ENCODE measurements around the gene TNRC6C.
"Not testable (repeated sequence)": the region's sequence is repeated elsewhere in the genome, so short reads cannot be mapped to it uniquely, and the experiment has no call there.

TNRC6C gene

DNA sequence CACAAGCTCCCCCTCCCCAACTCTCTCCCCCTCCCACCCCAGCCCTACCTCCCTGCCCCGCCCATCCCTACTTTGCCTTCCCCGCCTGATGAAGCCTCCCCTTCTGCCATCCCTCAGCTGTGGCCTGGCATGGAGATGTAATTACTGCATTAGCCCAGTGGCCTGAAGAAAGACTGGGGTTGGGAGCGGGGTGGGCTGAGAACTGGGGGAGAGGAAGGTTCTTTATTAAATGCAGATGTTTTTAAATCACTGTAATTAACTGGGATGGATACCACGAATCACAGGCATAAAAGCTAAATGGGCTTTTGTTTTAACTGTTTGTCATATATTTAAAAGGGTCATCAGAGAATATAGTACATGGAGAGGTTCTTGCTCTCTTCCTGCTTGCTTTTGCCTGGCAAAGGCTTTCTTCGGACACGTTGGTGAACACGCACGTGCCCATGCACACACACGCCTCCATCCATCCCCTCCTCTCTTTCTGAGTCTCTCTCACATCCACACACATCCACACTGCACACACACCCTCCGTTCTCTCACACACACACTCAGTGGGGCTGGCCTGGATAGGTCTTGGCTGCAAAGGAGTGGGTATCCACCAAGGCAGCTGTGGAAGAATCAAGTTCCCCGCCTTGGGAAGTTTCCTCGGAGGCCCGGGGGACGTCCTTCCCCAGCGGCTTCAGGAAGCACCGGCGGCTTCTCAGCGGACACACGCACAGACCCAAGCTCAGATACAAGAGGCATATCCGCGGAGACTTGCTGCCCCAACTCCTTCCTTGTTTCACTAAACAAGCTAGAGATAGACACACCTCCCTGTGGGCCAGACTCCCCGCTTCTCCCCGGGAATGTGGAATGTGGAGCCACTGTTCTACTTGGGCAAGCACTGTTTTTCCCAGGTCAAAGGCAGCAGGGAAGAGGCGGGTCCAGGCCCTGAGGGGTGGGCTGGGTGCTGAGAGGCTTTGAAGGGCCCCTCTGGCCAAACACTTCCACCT lies 27.4 kb upstream of the TNRC6C start:
- no peak for DNase-seq

DNA sequence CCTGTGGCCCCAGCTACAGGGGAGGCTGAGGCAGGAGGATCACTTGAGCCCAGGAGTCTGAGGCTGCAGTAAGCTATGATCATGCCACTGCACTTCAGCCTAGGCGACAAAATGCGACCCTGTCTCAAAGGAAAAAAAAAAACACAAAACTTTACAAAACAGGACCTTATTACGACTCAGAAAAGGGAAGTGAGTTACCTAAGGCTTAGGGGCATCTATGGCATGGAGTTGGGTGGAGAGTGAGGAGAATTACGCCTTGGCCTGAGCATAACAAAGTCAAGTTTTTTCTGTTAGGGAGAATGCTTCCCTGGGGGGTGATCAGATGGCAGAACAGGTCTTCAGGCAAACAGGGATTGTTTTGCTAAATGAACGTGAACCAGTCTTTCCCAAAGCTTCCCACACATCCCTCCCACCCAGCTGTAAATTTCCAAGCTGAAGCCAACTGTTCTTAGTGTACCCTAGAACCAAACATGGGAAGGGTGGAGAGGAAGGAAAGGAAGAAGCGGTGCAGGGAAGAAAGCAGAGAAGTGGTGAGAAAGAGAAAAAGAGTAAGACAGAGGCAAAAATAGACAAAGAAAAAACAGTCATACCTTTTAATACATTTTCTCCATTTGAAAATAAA lies 24.6 kb upstream of the TNRC6C start:
- DNase-seq: no peak

DNA sequence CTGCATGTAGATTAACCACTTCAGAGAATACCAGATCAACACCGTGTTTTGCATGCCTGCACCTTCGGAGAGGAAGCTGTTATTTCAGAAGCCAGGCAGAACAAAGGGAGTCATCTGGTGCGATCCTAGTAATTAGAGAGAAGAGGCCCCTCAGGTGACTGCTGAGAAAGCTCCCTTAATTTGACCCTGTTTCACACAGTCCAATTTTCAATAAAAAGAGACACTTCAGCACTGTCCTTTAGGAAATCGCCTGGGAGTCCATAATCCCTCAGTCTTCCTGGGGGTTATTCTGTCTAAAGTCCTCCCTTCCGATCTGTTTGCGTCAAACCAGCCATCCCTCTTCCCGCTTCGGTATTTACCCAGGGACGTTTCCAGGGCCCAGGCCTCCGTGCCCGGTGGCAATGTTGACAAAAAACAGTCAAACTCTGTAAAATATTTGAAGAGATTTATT lies 23.4 kb upstream of the TNRC6C start:
- DNase-seq: no peak

DNA sequence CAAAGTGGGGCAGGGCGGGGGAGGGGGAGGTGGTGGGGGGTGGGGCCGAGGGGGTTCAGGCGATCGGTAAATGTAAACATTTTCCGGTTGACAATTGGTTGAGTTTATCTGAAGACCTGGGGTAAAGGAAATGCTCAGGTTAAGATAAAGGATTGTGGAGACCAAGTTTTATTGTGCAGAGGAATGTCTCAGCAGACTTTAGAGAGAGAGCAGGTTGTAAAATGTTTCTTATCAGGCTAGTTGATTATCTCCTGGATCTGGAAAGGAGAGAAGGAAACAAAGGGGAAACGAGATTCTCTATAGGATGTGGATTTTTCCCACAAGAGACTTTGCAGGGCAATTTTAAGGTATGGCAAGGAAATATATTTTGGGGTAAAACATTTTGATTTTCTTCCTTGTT lies 22.8 kb upstream of the TNRC6C start:
- not testable (repeated sequence) for DNase-seq

DNA sequence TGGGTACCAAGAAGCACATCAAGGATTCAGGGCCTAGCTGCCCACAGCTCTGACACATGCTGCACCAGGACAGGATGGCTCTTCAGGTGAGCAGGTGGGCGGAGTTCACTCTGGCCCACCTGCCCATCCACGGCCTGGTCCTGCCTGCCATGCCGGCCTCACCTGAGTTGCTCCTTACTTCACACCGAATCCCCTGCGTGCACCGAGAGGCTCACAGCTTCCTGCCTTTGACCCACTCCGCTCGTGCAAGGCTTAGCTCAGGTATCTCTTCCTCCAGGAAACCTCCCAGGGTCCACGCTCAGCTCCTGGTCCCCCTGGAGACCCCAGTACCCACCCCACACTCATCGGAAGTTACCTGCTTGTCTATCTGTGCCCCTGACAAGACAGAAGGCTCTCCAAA lies 21.6 kb upstream of the TNRC6C start:
- DNase-seq: no peak

DNA sequence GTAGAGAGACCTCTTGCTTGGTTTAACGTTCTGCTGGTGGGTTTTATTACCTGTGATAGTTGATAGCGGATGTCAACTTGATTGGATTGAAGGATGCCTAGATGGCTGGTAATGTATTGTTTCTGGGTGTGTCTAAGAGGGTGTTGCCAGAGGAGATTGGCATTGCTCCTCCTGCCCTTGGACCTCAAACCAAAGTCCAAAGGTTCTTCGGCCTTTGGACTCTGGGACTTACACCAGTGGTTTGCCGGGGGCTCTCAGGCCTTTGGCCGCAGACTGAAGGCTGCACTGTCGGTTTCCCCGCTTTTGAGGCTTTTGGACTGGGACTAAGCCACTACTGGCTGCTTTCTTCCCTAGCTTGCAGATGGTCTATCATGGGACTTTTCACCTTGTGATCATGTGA lies 17.5 kb upstream of the TNRC6C start:
- DNase-seq: no peak

DNA sequence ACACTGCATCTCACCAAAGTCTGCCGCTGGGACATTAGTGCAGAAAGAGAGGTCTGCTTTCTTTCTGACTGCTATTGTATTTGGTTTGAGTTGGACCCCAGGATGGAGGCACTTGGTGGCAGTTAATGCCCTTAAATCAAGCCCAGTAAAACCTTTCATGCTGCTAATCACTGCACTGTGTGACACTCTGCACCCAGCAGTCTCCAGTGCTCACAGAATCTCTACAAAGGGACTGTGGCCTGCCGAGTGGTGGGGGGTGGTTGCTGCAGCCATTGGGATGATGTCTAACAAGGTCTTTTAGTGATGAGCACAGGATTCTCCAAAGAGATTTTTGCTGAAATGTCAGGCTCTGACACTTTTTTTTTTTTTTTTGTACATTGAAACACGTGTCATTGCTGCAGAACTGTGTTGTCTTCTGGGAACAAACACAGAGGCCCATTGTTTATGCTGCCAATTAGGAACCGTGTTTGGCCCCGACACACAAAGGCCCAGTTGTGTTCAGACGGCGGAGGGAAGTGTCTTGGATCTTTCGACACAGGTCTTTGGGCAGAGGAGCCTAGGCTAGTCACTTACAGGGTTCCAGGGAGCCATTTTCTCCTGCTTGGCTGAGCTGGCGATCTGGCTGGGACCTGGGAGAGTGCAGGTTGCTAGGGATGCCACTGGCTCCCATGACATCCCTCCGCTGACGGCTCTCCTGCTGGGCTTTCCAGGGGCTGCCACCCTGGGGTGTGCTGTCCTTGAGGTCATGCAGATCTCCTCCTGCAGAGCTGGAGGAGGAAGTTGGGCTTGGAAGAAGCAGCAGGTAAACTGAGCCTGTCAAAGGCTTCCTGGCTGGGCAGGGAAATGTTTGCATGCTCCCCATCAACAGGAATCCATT lies 16.2 kb upstream of the TNRC6C start:
- DNase-seq: peak in 55 of 56 donors; percentile 38 to 92 (median 79)

DNA sequence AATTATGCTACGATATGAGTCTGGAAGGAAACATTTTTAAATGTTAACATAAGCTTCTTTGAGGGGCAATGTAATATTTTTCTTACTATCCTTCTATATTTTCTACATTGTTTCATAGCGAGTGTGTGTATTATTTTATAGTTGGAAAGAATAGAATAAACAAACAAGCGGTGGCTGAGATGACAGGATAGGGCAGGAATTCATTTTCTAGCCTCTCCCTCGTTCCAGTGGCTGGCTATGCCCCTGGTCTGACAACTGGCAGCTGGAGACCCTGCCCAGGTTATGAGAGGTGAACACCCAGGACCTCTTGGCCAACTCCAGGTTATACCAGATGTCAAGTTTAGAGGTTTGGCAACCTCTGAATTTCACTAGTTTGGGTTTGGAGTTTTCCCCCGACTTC lies 14.5 kb upstream of the TNRC6C start:
- DNase-seq: no peak

DNA sequence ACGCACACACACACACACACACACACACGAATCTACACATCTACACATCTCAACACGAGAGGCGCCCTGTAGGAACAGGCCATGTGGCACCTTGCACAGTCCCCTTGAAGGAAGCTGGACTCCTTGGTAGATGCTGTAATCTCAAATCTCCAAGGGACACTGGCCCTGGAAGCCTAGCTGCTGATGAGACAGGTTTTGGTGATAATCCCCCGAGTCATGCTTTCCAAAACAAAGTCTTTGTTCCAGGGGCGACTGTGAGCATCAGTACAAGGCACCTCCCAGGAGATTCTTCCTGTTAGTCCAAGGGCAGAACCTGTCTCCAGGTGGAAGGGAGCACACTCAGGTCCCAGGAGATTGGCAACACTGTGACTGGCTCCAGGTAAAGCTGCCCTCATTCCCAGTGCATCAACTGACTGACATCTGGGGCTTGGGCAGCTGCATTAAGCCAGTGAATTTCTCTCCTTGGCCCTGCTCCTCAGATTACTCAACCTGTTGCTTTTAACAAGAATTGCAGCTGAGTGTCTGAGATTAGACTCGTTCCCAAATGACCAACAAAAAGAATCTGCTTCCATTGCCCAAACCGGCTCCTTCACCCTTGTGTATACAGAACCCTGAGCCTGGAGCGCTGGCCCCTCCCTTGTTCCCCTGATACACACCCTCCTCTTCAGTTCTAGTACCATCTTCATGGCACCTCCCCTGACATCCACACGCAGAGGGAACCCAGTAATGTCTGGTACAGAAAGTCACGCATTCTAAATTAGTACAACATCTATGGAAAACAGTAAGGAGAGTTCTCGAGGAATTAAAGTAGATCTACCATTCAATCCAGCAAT lies 13.9 kb upstream of the TNRC6C start:
- DNase-seq: no peak

DNA sequence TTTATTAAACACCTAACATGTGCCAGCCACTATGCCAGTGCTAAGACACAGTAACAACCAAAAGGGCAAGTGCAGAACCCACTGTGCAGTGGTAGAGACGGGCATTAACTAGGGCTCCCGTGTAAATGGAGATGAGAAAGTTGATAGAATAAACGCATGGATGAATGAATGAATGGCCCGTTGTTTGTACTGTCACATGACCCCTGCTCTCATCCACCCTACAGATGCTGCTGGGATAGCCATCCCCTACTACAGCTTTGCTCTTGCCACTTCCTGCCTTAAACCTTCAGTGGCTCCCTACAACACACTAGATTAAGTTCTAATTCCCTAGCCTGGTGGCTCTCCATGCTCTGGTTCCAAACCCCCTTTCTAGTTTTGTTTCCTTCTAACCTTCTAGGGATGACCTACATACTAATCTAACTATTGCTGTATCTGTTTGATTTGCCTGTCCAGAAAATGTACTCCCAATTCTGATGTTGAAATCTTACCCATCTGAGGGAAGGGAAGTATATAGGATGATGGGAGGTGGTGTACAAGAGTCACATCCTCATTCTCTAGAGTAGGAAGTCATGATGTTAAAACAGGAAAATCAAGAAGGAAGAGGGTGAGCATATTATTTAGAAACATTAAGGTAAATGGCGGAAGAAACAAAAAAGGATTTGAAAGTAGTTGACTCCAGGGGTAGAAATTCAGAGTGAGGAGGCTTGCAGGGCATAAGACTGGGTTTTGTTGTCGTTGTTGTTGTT lies 11.4 kb upstream of the TNRC6C start:
- DNase-seq: peak in 2 of 56 donors; percentile 8 to 15

DNA sequence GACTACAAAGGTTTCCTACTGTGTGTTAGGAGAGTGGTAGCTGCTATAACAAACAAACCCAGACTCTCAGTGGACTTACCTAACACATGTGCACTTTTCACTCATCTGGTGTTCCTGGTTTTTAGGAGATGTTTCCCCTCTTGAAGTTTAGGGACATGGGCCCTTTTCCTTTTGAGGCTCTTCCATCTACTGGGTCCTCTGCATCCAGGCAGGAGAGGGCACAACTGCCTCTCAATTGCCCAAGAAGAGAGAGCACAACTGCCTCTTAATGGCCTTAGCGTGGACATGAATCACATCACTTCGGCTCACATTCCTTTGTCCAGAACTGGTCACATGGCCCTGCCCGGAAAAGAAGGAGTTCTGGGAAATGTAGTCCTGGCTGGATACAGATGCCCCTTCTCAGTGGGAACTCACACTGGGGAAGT lies 9.8 kb upstream of the TNRC6C start:
- DNase-seq: peak in 45 of 56 donors; percentile 2 to 75 (median 48)

DNA sequence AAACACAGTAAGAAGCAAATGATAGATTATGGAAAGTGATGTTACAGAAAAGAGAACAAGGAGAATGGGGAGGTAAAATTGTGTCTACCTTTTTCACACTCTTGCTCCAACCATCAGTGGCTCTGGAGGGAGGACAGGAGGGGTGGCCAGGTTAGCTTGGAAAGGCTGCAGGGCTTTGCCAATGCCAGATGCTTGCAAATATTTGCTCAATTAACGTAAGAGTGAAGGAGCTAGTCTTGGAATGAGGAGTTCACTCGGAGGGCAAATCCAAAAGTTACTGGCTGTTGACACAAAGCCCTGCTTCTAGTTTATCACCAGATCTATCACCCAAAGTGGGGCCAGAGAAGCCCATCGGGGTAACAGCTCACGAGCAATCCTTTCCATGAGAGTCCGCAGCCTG lies 7.4 kb upstream of the TNRC6C start:
- DNase-seq: no peak

DNA sequence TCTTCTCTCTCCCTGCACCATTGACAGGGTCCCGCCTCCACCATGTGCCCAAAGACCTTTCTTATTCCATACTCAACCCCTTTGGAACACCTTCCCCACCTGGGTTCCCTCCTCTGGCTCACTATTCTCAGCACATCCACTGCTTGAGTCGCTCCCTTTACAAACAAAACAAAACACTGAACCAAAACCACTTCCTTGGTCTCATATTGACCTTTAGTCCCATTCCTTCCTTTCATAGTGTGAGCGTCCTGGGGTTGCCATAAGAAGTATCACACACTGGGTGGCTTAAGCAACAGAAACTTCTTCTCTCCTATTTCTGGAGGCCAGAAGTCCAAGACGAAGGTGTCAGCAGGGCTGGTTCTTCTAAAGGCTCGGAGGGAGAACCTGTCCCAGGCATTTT lies 6.1 kb upstream of the TNRC6C start:
- no peak for DNase-seq

DNA sequence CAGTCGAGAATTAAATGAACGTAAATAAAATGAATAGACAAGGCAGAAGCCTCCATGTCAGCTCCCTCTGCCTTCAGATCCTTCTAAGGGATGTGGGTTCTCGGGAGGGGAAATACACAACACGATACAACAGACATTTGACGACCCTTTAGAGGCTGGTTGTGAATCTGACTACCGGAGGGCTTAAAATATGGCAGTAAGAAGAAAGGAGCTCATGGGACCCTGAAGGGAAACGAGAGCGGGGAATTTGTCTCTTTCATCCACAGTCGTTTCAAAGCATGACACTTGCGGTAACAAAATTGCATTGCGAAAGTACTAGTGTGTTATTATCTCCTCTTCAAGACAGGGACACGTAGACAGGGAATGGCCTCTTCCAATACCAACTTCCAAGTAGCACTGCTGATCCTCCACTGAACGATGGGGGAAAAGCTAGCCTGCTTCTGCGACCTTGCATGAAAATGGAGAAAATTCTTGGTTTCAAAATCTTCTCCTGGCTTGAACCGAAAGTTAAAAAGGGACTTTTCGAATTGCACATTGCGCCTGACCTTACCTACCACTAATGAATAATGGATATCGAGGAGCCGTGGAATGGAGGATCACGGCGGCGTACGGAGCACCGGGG lies 1.2 kb upstream of the TNRC6C start:
- DNase-seq: peak in 1 of 56 donors; percentile 68

DNA sequence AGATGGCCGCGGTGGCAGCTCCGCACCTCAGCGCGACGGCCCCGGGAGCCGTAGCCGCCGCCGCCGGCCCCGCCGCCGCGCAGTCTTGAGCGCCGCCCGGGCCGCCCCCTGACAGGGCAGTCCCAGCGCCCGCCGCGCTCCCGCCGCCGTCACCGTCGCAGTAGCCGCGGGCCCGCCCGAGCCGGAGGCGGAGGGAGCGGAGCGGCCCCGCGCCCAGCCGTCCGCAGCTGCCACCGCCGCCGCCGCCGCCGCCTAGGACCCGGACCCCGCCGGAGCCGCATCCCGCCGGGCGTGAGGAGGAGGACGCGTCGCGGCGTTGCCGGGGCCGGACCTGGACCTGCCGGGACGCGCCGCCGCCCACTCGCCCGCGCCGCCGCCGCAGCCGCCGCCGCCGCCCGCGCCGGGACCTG lies 218 bp downstream of the TNRC6C start:
- peak in 1 of 56 donors; percentile 62 for DNase-seq

DNA sequence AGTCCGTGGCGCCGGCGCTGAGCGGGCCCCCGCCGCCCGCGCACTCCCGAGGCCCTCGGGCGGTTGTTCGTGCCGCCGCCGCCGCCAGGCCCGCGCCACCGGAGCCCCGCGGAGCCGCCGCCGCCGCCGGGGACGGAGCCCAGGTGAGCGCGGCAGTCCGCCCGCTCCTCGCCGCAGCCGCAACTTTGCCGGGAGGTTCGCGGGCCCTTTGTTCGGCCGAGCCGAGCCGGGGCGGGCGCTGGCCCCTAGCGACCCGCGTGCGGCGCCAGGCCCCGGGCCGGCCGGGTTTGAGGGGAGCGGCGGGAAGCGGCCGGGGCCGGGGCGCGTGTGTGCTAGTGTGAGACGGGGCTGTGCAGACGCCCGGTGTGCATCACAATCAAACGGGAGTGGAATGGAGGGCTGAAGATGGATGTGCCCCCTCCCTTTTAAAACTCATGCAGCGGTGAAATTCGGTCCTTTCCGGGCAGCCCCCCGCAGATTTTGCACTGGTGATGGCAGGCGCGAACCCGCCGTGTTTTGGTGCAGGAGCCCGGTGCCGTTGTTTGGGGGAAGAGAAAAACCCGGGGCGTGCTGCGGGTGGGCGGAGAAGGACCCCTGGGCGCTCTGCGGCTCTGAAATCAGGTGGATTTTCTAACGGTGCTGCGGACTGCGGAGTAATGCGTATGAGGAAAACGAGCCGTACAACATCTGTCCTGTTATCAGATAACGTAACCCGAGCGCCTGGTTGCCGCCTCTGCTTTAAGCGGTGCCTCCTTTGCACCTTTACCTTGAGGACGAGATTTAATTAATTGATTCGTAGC lies 823 bp downstream of the TNRC6C start:
- peak in 8 of 56 donors; percentile 27 to 58 (median 49) for DNase-seq

DNA sequence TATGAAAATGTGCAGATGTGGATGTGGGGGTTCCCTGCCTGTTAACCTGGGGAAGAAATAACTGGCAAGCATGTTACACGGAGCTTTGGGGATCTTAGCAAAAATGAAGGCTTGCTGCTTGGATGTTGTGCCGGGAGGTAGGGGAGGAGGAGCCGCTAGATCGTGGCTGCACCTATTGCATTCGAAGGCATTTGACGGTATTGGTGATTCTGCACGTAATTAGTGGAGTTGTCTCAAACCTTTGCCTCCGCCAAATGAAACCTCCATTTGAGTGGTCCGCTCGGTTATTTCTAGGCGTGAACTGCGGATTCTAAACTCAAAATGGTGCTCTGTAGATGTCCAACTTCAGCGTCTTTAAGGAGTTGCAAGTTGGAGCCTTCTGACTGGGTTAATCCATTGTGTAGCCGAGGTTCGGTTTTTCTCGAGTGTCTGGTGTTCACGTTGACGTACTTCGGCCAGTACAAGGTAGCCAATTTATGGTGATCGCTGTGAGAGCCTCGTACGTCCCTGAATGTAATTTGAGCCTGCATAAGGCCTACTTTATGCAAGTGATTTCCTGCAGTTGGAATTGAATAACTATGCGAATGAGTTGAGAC lies 1.5 kb downstream of the TNRC6C start:
- DNase-seq: peak in 26 of 56 donors; percentile 13 to 64 (median 40)

DNA sequence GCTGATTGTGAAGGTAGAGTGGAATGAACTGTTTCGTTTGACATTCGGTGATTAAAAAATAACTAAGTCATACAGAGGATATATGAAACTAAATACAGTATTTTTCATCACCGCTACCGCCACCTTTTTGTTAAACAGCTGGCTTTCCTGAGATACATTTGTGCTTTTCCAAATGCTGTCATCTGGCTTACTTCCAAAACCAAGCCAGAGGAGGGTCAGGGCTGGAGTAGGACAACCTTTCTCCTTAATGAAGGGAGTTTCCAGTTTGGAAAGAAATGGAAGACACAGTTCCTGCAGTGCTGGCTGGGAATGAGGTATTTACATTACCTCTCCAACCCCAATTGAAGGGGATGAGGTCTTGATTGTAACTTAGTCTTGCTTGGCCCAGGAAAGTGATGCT lies 3.2 kb downstream of the TNRC6C start:
- DNase-seq: no peak
